HG03442 (cell line): ENCODE data around the gene RHOT1.
"Not testable (repeated sequence)": the region's sequence is repeated elsewhere in the genome, so short reads cannot be mapped to it uniquely, and the experiment has no call there.

ENCODE experiments used
- ATAC-seq: cut with Tn5 transposase; IDR thresholded peaks from one replicate; pipeline ENCODE4 v1.9.1; 2021; ENCODE audit warnings: mild to moderate bottlenecking, moderate library complexity; ENCODE audit not compliant: unreplicated experiment

The RHOT1 gene

GRCh38 chr17:32223703-32224102 lies 81.4 kb downstream of the RHOT1 start:
- no peak for ATAC-seq

DNA sequence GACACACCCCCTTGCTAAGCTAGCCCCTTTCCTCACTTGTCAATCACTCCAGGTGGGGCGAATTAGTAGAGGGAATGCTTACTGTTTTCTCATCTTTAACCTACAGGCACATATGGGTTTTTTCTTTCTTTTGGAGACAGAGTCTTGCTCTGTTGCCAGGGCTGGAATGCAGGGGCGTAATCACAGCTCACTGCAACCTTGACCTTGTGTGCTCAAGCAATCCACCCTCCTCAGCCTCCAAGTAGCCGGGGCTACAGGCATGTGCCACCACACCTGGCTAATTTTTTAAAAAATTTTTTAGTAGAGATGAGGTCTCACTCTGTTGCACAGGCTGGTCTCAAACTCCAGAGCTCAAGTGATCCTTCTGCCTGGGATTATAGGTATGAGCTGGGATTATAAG lies 84.6 kb downstream of the RHOT1 start:
- no peak for ATAC-seq

DNA sequence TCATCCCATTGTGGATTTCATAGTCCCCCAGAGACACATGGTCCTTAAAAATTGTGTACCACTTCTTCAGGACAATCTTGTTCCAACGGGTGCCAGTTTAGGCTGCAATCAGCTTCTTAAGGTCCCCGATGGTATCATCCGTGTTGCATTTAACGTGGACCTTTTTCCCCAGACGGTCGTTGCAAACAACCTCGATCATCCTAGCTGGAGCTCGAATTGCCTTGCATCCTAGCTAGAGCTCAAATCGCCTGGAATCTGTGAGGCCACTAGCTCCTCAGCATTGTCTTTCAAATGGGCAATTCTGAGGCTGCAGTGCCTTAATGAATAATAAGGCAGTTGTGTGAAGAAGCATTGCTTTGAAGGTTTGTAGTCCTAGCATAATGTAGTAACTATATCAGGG lies 85.6 kb downstream of the RHOT1 start:
- ATAC-seq: no peak

DNA sequence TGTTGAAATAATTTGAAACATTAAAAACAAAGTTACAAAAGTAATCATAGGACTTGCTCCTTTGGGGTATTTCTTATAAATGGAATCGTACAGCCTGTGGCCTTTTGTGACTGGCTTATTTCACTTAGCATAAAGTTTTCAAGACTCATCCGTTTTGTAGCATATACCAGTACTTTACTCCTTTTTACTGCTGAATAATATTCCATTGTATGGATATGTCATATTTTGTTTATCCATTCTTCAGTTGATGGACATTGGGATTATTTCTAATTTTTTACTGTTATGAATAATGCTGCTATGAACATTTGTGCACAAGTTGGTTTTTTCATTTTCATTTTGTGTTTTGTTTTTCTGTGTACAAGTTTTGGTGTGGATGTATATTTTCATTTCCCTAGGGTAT lies 93.3 kb downstream of the RHOT1 start:
- no peak for ATAC-seq

DNA sequence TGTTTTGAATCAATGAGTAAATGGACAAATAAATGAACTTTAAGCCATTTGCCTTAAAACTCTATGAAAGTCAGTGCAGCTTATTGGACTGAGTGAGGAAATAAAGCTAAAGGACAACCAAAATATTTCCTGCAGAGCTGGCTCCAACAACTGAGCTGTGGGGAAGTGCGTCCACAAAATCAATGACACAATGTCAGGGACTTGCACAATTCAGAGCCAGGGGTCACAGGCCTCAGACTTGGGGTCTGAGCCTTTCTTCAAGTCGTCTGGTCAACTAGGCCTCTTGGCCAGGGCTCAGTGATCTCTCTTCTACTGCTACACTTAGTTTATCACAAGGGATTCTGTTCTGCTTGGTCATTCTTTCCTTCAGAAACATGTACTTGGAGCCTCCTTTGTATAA lies 97.2 kb downstream of the RHOT1 start:
- ATAC-seq: no peak

DNA sequence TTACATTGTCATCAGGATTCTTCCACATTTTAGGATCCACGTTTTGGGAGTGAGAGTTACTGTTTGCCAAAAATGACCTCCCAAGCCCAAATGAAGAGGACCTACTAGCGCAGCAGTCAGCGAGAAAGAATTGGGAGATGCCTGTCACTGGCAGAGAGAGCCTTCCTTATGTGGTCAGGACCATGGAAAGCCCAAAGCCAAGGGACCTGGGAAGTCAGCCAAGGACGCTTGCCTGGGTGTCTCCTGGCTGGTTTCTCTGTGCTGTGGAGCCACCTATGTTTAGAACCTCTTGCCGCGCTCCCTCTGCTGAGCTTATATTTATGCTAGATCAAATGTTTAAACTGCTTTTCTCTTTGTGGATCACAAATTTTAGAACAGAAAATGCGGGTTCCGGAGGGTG lies 98.4 kb downstream of the RHOT1 start:
- ATAC-seq: no peak

DNA sequence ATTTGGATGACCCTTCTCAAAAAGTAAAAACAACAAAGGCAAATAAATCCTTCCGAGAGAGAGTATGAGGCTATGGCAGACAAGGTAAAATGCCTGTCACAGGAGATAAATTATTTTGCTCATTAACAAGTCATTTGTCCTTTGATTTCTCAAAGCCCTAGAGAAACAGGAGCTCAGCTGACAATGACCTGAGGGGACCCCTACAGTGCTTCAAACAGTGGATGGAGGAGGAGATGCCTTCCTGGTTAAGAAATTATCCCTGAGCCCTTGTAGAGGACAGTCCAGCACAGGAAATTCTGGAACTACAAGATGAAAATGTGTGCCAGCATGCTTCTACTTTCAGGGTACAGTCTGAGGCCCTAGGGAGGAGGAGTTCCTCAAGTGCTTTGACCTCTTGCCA lies 99.3 kb downstream of the RHOT1 start:
- no peak for ATAC-seq

DNA sequence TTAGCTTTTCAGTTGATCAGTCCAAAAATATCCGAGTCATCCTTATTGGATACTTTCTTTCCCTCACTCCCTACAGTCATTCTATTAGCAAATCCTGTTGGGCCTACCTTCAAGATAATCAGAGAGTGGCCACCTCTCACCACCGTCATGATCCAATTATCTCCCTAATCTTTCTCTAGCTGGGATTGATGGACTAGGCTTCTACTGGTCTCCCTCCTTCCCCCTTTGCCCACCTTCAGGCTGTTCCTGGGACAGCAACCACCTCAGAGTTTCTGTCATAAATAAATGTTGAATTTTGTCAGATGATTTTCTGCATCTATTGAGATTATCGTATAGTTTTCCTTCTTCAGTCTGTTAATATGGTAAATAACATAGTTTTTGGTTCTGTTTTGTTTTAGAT lies 107.2 kb downstream of the RHOT1 start:
- ATAC-seq: no peak

GRCh38 chr17:32253117-32253611 lies 110.9 kb downstream of the RHOT1 start:
- no peak for ATAC-seq

DNA sequence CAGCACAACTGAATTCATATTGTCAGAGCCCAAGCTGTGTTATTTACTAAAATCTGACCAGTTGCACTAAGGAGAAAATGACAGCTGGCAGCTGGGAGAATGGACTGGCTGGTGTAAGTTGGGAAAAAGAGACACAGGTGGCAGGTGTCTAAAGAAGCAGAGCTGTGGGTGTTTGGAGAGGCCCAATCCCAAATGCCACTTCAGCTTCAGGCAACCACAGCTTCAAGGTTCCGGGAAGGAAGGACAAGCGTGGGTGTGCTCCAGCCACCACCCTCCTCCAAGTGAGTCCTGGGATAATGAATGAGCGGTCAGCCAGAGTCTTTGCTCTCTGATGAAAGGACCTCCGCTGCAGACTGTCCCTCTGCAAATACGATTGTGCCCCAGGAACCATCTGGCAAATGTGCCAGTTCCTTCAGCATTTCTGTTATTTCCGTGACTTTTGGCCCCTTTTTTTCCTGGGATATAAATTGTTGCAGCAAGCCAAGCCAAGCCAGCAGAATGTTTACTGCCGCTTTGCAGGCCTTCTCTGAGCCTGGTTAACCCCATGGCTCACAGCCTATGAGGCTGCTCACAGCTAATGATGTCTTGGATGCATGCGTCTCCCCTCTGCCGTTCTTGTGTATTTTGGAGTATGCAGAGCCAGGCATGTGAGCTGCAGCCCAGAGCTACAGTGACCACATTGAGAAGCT lies 113.9 kb downstream of the RHOT1 start:
- no peak for ATAC-seq

GRCh38 chr17:32256701-32257019 lies 114.4 kb downstream of the RHOT1 start:
- ATAC-seq: no peak

DNA sequence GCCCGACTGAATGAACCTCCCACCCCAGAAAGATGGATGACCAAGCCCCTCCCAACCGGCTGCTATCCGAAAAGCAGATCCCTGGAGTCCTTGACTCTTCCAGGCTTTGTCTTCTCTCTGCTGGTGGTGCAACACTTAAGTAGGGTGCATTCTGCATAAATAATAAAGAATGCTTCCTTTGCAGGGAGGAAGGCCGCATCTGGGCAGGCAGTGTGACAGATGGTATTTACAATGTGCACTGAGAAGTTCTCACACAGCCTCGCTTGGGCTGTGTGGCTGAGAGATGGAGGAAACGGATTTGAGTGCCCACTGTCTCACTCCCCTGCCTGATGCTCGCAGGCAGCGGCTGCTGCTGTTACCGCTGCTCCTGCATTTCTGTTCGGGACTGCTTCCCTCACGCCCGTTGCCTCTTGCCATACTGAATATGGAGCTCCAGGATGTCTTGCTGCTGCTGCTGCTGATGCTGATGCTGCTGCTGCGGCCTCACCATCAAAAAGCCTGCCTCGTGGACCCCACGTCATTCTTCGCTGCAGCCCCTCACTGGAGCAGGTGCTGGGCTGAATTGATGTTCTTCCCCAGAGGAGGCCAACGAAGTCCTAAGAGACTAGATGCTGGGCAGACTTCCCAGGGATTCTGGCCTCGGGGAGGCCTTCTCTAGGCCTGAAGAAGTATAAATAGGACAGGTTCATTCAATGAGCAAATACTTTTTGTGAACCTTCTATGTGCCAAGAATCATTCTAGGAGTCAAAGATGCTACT lies 116.3 kb downstream of the RHOT1 start:
- ATAC-seq: no peak

DNA sequence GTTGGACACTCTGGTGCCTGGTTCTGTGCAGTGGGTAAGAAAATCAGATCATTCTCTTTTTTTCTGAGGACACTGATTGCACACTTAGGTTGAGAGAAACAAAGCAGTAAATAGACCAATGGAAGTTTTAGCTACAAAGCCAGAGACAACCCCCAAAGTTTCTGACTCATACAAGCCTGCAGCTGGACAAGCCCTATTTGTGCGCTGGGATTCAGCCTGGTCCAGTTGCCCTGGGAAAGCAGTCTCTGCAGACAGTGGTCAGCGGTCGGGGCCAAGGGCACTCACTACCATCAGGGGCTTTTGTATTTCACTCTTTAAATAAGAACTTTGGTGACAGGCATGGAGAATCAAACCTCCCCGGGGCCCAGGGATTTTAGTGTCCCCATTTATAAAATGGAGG lies 117.3 kb downstream of the RHOT1 start:
- ATAC-seq: no peak

DNA sequence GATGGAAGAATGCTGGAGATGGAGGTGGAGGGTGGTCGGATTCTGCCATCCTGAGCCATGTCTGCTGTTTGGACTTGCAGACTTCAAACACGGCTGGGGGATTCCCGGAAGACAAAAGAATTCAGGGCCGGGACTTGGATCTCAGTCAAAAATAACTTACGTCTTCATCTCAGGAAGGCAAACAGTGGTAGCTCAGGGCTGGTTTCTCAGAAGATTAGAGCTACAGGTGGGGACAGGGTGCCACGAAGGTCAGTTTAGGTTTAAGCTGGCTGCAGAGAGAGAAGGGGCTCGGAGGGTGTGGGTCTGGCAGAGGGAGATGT lies 119.1 kb downstream of the RHOT1 start:
- ATAC-seq: no peak

DNA sequence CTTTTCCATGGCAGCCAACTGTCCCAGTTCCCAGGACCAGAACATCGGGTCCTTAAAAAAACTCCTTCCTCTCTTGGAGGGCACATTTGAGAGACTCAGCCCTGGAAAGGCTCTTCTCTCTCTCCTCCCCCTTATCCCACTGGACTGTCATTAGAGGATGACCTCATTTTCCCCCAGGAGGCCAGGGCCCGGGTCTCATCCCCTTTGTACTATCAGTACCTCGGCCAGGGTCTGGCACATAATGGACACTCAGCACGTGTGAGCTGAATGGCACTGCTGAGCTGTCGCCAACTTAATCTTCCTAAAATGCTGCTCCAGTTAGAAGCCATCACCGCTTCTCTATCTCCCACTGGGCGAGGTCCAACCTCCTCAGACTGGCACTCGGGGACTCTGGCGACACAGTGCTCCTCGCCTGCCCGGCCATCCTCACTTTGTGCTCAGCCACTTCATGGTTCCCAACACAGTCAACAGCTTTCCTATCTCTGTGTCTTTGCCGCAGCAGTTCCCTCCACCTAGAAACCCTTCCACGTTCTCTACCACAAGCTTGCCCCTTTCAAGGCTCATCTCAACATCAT lies 119.7 kb downstream of the RHOT1 start:
- no peak for ATAC-seq

DNA sequence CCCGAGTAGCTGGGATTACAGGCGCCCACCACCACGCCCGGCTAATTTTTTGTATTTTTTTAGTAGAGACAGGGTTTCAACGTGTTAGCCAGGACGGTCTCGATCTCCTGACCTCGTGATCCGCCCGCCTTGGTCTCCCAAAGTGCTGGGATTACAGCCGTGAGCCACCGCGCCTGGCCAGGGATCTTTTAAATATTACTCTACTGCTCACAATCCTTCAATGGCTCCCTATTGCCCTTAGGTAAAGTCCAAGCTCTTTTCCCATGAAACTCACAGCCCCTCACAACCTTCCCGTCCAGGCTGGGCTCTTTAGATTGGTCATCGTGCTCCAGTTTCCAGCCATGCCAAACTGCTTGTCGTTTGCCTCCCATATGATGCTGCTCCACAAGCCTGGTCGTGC lies 121.2 kb downstream of the RHOT1 start:
- not testable (repeated sequence) for ATAC-seq

- ATAC-seq: no peak
Observed at GRCh38 chr17:32264140-32264799, 122.0 kb downstream of the RHOT1 start.

DNA sequence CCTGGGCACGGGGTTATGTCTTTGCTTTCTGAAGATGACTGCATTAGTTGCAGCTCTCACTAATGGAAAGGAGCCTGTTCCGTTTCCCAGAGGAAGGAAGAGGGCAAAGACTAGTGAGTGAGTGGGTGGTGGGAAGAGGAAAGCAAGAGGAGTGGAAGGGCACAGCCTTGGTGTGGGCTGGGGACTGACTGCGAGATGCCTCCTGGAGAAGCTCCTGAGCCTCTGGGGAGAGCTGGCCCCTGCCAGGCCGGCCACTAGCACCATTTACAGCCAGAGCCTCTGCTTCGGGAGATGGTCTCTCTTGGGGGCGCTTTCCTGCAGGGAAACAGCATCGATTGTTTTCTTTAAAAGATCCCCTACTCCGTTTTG lies 122.5 kb downstream of the RHOT1 start:
- ATAC-seq: no peak

- ATAC-seq: no peak
Observed at GRCh38 chr17:32265192-32265923, 123.1 kb downstream of the RHOT1 start, which contains the start of gene RHBDL3. Gene RHBDL3 (plus strand): TSS chr17:32265832. CDS start chr17:32266190, 358 bp downstream.

DNA sequence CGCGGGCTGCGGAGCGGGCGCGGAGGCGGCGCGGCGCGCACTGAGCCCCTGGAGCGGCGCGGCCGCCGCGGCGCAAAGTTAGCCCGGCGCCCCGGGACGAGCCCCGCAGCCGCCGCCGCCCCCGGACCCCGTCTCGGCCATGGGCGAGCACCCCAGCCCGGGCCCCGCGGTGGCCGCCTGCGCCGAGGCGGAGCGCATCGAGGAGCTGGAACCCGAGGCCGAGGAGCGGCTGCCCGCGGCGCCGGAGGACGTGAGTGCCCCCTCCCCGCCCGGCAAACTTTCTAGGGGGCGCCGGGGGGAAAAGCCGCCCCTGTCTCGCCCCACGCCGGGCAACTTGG lies 123.7 kb downstream of the RHOT1 start:
- ATAC-seq: no peak
